Kidney (tissue), 14 donors: ENCODE measurements around the gene CBFA2T3. TPM values are rescaled to one million over a fixed set of nuclear protein-coding genes. Genes with fewer than 3 reads are reported as not detected.

Source experiments
- DNase-seq, 5 donors: peaks; one replicate each; pipeline ENCODE4 v3.0.0-alpha.2; 2013 to 2020
- FAIRE-seq: peaks from 2 replicates; lab custom pipeline; 2012; peaks lifted over from hg19 to GRCh38; lab: Jason Lieb, UNC
- H3K27ac ChIP-seq, 2 donors: one replicate each; pipeline ENCODE4 v1.7.0; 2013; ENCODE audit warnings: low read depth in 2 of 2, low read length in 2 of 2, inconsistent platforms in 1 of 2
- H3K27me3 ChIP-seq: one replicate; pipeline ENCODE4 v1.7.1; 2013; ENCODE audit warnings: low read length, inconsistent platforms; ENCODE audit not compliant: control insufficient read depth, insufficient read depth
- H3K36me3 ChIP-seq, 3 donors: one replicate each; pipeline versions ENCODE4 v1.7.0 to v1.7.1; 2013; ENCODE audit warnings: low read length in 3 of 3, control low read depth in 1 of 3, inconsistent platforms in 1 of 3; ENCODE audit not compliant: insufficient read depth in 3 of 3, control insufficient read depth in 2 of 3
- H3K4me1 ChIP-seq, 3 donors: one replicate each; pipeline versions ENCODE4 v1.7.0 to v1.7.1; 2013; ENCODE audit warnings: low read length in 3 of 3, inconsistent platforms in 1 of 3, low read depth in 1 of 3; ENCODE audit not compliant: control insufficient read depth in 2 of 3, insufficient read depth in 2 of 3
- H3K4me3 ChIP-seq, 3 donors: one replicate each; pipeline versions ENCODE4 v1.7.0 to v1.8.1; 2013; ENCODE audit warnings: low read length in 3 of 3, control low read depth in 1 of 3, inconsistent platforms in 1 of 3
- H3K9ac ChIP-seq, 3 donors: one replicate each; pipeline versions ENCODE4 v1.7.0 to v1.7.1; 2013; ENCODE audit warnings: low read length in 3 of 3, control low read depth in 1 of 3, inconsistent platforms in 1 of 3
- H3K9me3 ChIP-seq, 3 donors: one replicate each; pipeline versions ENCODE4 v1.7.0 to v1.7.1; 2013; ENCODE audit warnings: low read length in 3 of 3, control low read depth in 1 of 3, inconsistent platforms in 1 of 3; ENCODE audit not compliant: control insufficient read depth in 2 of 3, insufficient read depth in 1 of 3
- CTCF ChIP-seq: IDR thresholded peaks from 3 replicates; pipeline ENCODE4 v1.5.1; 2012; ENCODE audit warnings: mild to moderate bottlenecking, moderate library complexity, borderline replicate concordance; ENCODE audit not compliant: insufficient read depth; ENCODE audit errors: extremely low read depth
- intact Hi-C: fragments of 100-400 bp; cut with DNase I; formaldehyde crosslinking; loops from one replicate; pipeline ENCODE4 v1.11.1; 2022
- polyA plus RNA-seq: library from polyadenylated mRNA; stranded (reverse); fragments of 350-450 nt; fragmentation: Illumina TruSeq; extraction: RNeasy Lipid Tissue Mini Kit (QIAGEN cat#74804); gene quantifications from one replicate; pipeline ENCODE4 v1.2.3, GENCODE V29; 2014; ENCODE audit warnings: low read depth, low replicate concordance; ENCODE audit not compliant: insufficient read depth
- total RNA-seq: library from RNA; stranded (reverse); fragmentation: NEBNext Ultra II Directional; extraction: Animal tissue kit (Norgen Biotek cat#: 25700); gene quantifications from one replicate; pipeline ENCODE4 v1.2.1, GENCODE V29; 2021
- donor health status: control.
- donor health status: control.
- donor health status: control.
- donor health status: control.
- donor health status: control.
- donor health status: DM: yes; HTN: yes; CAD: no.
- donor health status: Normal renal cell carcinoma (clear cell type).

The CBFA2T3 gene
- total and polyA plus RNA-seq, 2 donors from 2014 or later, result 0.75 to 8.0 TPM

- intact Hi-C loops, result no loop called here
- Histone ChIP-seq H3K9me3 (no peaks in the 10 kb centered on the region), H3K36me3 (no peaks in the 10 kb centered on the region), H3K4me1 (peaks cover 0 to 4% (median 0%) of the 10 kb centered on the region in 3 donors), H3K27me3 (no peaks in the 10 kb centered on the region), H3K9ac (no peak overlapping the region), H3K27ac (no peak overlapping the region), H3K4me3 (no peak overlapping the region)
- FAIRE-seq (no peak), DNase-seq (no peak)
- no peak for TF ChIP-seq CTCF
Observed at GRCh38 chr16:88888057-88888456, 89.0 kb downstream of the CBFA2T3 start.

GRCh38 chr16:88886845-88887521 lies 90.0 kb downstream of the CBFA2T3 start:
- no peak overlapping the region for H3K27ac ChIP-seq
- peak; percentile 31 to 94 (median 70) for DNase-seq
- no peak overlapping the region for H3K4me3 ChIP-seq
- intact Hi-C loops, result no loop called here
- H3K27me3 ChIP-seq, result no peaks in the 10 kb centered on the region
- no peaks in the 10 kb centered on the region for H3K9me3 ChIP-seq
- H3K4me1 ChIP-seq, result peaks cover 0 to 4% (median 0%) of the 10 kb centered on the region in 3 donors
- no peak overlapping the region for H3K9ac ChIP-seq
- FAIRE-seq, result no peak
- TF ChIP-seq CTCF, result no peak
- no peaks in the 10 kb centered on the region for H3K36me3 ChIP-seq

GRCh38 chr16:88886420-88886844 lies 90.6 kb downstream of the CBFA2T3 start:
- Histone ChIP-seq H3K36me3 (no peaks in the 10 kb centered on the region), H3K27me3 (no peaks in the 10 kb centered on the region), H3K9ac (no peak overlapping the region), H3K27ac (no peak overlapping the region), H3K4me3 (no peak overlapping the region), H3K4me1 (peaks cover 0 to 4% (median 0%) of the 10 kb centered on the region in 3 donors), H3K9me3 (no peaks in the 10 kb centered on the region)
- intact Hi-C loops, result no loop called here
- no peak for TF ChIP-seq CTCF
- no peak for FAIRE-seq
- no peak for DNase-seq
